GM12873 (cell line): ENCODE measurements around the gene POLRMT.

Experiments used
- TF ChIP-seq, protein P1 (sequence below): IDR thresholded peaks from 2 replicates; pipeline ENCODE4 v1.5.1; 2012; ENCODE audit warnings: low read depth, mild to moderate bottlenecking, moderate library complexity, low read length, control low read depth; ENCODE audit not compliant: insufficient read depth; ENCODE audit errors: missing control alignments

Gene POLRMT

DNA sequence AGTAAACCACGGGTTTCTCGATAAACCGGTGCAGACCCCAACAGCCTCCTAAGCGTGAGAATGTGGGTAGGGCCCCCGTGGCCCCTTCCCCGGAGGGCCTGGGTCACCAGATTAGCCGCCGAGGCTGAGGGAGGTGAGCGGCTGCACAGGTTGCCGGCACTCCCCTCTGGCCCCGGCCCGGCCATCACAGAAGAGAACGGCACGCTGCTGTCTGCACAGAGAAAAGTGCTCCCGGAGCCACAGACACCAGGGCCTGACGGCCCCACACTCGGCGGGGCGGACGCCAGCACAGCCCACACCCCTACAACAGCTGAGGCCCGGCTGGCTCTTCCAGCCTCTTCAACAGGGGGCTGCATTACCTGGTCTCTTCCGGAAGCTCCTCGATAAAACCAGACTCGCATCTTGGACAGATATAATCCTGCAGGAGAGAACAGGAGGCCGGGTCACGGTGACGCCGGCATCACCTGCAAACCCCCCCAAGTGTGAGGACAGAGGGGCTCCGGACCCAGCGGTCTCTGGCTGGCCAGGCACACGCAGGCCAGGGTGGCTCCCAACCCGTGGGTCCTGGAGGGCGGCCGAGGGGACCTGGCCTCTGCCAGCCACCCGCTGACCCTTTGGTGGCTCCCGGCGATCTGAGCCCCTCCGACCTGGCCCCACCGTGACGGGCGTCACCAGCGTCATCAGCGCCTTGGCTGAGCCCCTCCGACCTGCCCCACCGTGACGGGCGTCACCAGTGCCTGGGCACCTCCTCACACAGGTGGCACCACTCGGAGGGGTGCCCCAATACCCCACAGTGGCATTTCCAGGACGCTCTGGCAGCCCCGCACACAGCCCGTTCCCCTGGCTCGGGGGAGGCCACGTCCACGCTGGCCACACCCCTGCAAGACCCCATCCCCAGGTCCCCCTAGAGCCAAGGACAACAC is 19.4 kb upstream of the POLRMT start:
- TF ChIP-seq, protein P1, sequence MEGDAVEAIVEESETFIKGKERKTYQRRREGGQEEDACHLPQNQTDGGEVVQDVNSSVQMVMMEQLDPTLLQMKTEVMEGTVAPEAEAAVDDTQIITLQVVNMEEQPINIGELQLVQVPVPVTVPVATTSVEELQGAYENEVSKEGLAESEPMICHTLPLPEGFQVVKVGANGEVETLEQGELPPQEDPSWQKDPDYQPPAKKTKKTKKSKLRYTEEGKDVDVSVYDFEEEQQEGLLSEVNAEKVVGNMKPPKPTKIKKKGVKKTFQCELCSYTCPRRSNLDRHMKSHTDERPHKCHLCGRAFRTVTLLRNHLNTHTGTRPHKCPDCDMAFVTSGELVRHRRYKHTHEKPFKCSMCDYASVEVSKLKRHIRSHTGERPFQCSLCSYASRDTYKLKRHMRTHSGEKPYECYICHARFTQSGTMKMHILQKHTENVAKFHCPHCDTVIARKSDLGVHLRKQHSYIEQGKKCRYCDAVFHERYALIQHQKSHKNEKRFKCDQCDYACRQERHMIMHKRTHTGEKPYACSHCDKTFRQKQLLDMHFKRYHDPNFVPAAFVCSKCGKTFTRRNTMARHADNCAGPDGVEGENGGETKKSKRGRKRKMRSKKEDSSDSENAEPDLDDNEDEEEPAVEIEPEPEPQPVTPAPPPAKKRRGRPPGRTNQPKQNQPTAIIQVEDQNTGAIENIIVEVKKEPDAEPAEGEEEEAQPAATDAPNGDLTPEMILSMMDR = no peak

DNA sequence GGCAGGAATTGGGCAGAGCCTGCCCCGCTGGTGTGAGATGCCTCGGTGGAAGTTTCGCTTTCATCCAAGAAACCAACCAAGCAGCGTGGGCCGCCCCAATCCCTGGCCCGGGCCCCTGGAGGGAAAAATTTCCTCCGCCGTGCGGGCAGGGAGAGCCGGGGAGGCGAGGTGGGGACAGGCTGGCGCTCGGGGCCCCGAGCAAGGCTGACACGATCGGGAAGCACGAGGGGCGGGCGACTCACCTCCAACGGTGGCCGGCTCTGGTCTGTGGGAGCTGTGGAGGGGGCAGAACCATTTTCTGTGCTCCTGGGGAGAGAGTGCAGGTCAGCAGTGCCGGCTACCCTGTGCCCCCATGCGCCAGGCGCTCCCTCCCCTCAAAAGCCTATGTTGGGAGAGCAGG is 18.7 kb upstream of the POLRMT start:
- TF ChIP-seq, protein P1 = no peak

DNA sequence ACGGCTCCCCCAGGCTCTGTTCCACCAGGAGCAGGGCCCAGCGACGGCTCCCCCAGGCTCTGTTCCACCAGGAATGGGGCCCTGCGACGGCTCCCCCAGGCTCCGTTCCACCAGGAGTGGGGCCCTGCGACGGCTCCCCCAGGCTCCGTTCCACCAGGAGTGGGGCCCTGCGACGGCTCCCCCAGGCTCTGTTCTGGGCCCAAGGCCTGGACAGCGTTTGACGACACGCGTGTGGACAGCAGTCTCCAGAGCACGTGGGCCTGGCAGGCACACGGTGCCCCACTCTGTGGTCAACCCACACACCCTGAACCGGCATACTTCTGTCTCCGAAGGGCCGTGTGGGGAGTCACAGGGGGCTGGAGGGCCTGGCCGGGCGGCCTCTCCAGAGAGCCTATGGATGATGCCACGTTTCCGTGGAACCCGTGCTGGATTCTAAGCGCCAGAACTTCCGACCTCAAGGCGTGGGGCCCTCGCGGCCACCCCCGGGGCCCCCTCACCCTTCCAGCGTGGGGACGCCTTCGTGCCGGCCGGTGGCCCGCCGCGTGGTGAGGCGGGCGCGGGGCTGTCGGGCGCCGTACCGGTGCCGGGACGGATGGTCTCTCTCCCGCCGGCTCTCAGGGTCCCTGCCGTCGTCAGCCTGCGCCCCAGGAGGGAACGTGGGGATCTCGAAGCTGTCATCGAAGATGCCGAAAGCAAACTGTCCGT is 17.9 kb upstream of the POLRMT start:
- TF ChIP-seq, protein P1 = no peak

DNA sequence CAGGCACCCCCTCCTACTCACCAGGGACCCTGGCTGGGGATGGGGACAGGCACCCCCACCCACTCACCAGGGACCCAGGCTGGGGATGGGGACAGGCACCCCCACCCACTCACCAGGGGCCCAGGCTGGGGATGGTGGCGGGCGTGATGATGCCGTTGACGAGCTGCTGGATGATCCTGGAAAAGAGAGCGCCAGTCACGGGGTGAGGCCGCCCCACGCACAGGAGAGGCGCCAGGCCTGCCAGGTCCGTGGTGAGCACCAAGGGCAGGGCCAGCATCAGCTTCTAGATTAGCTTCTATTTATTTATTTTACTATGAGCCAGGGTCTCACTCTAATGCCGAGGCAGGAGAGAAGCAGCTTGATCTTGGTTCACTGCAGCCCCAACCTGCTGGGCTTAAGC is 16.8 kb upstream of the POLRMT start:
- TF ChIP-seq, protein P1 = no peak

DNA sequence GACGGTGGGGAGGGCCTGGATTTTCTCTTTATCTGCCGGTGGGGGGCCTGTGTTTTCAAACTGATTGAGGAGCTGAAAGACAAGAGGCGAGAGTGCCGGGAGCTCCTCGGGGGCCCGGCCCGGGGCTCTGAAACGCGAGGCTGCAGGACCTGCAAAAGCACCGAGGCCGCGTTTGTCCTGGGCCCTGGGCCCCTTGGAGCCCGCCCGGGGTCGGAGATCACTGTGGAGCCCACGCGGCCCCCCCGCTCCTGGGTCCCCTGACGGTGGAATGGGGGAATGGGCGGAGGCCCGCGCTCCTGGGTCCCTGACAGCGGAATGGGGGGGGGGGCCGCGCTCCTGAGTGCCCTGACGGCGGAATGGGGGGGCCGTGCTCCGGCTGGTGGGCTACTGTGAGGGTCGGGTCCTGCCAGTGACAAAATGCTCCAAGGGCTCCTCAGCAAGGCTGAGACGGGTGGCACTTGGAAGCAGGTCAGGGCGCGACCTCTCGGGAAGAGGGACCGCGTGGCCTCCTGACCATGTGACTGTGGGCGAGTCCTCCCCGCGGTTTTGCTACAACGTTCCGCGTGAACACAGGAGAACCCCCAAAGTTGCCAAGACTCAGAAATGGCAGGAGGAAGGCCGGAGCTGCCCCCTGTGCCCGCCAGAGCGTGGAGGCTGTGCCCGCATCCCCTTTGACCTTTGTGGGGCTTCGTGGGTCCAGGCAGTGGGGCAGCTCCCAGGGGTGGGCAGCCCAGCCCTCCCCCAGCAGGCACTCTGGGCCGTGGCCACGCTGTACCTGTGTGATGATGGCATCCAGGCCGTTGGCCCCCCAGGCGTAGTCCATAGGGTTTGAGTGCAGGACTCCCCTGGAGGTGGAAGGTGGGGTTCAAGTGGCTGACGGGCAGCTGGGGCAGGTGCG is 15.8 kb upstream of the POLRMT start:
- TF ChIP-seq, protein P1 = no peak

DNA sequence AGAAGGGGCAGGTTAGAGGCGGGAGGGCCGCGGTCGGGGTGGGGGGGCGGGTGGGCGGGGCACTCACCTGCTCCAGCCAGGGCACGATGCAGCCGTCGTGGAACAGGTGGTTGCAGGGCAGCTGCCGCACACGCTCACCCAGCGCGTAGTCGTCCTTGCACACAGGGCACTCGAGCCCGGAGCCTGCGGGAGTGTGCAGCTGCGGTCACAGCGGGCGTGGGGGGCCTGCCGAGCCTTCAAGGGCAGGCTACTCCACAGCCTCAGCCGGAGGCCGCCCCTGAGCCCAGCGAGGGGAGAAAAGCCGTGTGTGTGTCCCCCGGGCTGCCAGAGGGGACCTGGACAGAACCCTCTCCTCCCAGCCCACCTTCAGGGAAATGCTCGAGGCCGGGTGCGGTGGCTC is 15.0 kb upstream of the POLRMT start:
- TF ChIP-seq, protein P1 = no peak
